ENCODE data around the gene ACTG2. TPM values are rescaled to one million over a fixed set of nuclear protein-coding genes. Genes with fewer than 3 reads are reported as not detected.

Gene ACTG2
- total and polyA plus RNA-seq, 4 donors = 20.5 to 82.9 (median 44.7) TPM

GRCh38 chr2:73931531-73932500 lies 39.0 kb downstream of the ACTG2 start:
- ATAC-seq (ENCODE audit: insufficient read depth, low FRiP score) = peak; percentile 39
- H3K36me3 ChIP-seq (ENCODE audit: control insufficient read depth in 4 of 4, insufficient read depth in 4 of 4, low read length in 4 of 4) = peaks cover 0 to 22% (median 4%) of the 10 kb centered on the region in 4 donors

GRCh38 chr2:73933194-73933593 lies 40.4 kb downstream of the ACTG2 start:
- ATAC-seq (ENCODE audit: insufficient read depth, low FRiP score) (peak; percentile 39), DNase-seq (peak in 1 of 3 donors; percentile 10)
- Histone ChIP-seq H3K9ac (ENCODE audit: insufficient read depth in 1 of 2, low read length in 2 of 2) (no peak overlapping the region), H3K36me3 (ENCODE audit: control insufficient read depth in 4 of 4, insufficient read depth in 4 of 4, low read length in 4 of 4) (peaks cover 0 to 24% (median 5%) of the 10 kb centered on the region in 4 donors), H3K4me3 (no peak overlapping the region), H3K4me1 (ENCODE audit: control insufficient read depth in 5 of 5, insufficient read depth in 5 of 5, low read length in 5 of 5) (peaks cover 4 to 28% (median 6%) of the 10 kb centered on the region in 5 donors), H3K9me3 (ENCODE audit: control insufficient read depth in 4 of 4, insufficient read depth in 3 of 4, low read length in 3 of 4) (no peaks in the 10 kb centered on the region), H3K27ac (ENCODE audit: low read depth in 1 of 2, low read length in 1 of 2) (no peak overlapping the region), H3K27me3 (ENCODE audit: control insufficient read depth in 3 of 3, insufficient read depth in 3 of 3, low read length in 2 of 3) (no peaks in the 10 kb centered on the region)
- WGBS, 2 donors = 75 to 92% methylated on average over 3 of the region's 3 CpGs
- no peak for TF ChIP-seq CTCF (IDR thresholded peaks at IDR 0.05; ENCODE audit: control extremely low read depth, extremely low read depth)

More at GRCh38 chr2:73931531-73932500, 39.0 kb downstream of the ACTG2 start:
- no peak overlapping the region for H3K9ac ChIP-seq (ENCODE audit: insufficient read depth in 1 of 2, low read length in 2 of 2)
- no peaks in the 10 kb centered on the region for H3K27me3 ChIP-seq (ENCODE audit: control insufficient read depth in 3 of 3, insufficient read depth in 3 of 3, low read length in 2 of 3)
- no peak for DNase-seq
- H3K4me3 ChIP-seq = no peak overlapping the region
- no peak for TF ChIP-seq CTCF (IDR thresholded peaks at IDR 0.05; ENCODE audit: control extremely low read depth, extremely low read depth)
- 86 to 88% methylated on average over 7 of the region's 7 CpGs for WGBS, 2 donors
- H3K4me1 ChIP-seq (ENCODE audit: control insufficient read depth in 5 of 5, insufficient read depth in 5 of 5, low read length in 5 of 5) = peaks cover 4 to 33% (median 7%) of the 10 kb centered on the region in 5 donors
- peak overlapping the region in 1 of 2 donors; percentile 23 for H3K27ac ChIP-seq (ENCODE audit: low read depth in 1 of 2, low read length in 1 of 2)
- H3K9me3 ChIP-seq (ENCODE audit: control insufficient read depth in 4 of 4, insufficient read depth in 3 of 4, low read length in 3 of 4) = no peaks in the 10 kb centered on the region

- no peak overlapping the region for H3K27ac ChIP-seq (ENCODE audit: low read depth in 1 of 2, low read length in 1 of 2)
- H3K36me3 ChIP-seq (ENCODE audit: control insufficient read depth in 4 of 4, insufficient read depth in 4 of 4, low read length in 4 of 4) = peaks cover 2 to 32% (median 9%) of the 10 kb centered on the region in 4 donors
- no peaks in the 10 kb centered on the region for H3K9me3 ChIP-seq (ENCODE audit: control insufficient read depth in 4 of 4, insufficient read depth in 3 of 4, low read length in 3 of 4)
- H3K4me3 ChIP-seq = no peak overlapping the region
- no peak overlapping the region for H3K9ac ChIP-seq (ENCODE audit: insufficient read depth in 1 of 2, low read length in 2 of 2)
- H3K27me3 ChIP-seq (ENCODE audit: control insufficient read depth in 3 of 3, insufficient read depth in 3 of 3, low read length in 2 of 3) = no peaks in the 10 kb centered on the region
- ATAC-seq (ENCODE audit: insufficient read depth, low FRiP score) (no peak), DNase-seq (no peak)
- no peak for TF ChIP-seq CTCF (IDR thresholded peaks at IDR 0.05; ENCODE audit: control extremely low read depth, extremely low read depth)
- peaks cover 0 to 15% (median 0%) of the 10 kb centered on the region in 5 donors for H3K4me1 ChIP-seq (ENCODE audit: control insufficient read depth in 5 of 5, insufficient read depth in 5 of 5, low read length in 5 of 5)
Measured at GRCh38 chr2:73935641-73936040, 42.8 kb downstream of the ACTG2 start.

All from lung (tissue), 12 donors.